GM18505 (cell line): ENCODE measurements around the gene PLEKHG1.

Source experiments
- ATAC-seq: cut with Tn5 transposase; IDR thresholded peaks from one replicate; pipeline ENCODE4 v1.9.1; 2021; ENCODE audit not compliant: unreplicated experiment
- POLR2A ChIP-seq: IDR thresholded peaks from 4 replicates; pipeline ENCODE4 v1.6.1; 2011; ENCODE audit warnings: borderline replicate concordance; ENCODE audit not compliant: insufficient read depth, insufficient read length; ENCODE audit errors: extremely low read depth

Gene PLEKHG1

DNA sequence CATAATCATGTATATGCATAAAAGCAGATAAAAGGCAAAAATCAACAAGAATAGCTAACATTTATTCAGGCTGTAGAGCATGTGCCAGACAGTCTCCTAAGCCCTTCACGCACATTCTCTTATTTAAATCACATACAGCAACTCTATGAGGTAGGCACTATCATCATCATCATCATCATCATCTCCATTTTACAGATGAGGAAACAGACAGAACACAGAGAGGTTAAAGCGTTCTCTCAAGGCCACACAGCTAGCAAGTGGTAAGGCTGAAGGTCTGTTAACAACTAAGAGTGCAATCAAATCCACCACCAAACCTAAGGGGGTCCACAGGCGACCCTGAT, 857 bp upstream of the PLEKHG1 start:
- no peak for ATAC-seq
- no peak for TF ChIP-seq POLR2A

DNA sequence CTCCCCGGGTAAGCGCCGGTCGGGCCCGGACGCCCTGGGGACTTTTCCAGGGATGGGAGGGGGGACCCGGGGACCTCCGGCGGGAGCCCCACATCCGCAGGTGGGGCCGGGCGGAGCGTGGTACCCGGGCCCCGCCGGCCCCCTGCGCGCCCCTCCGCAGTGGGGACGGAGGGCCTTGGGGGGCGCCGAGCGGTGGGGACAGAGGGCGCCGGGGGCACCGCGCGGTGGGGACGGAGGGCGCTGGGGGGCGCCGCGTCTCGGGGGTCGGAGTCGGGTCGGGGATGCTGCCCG, 270 bp downstream of the PLEKHG1 start:
- ATAC-seq: no peak
- TF ChIP-seq POLR2A: no peak

DNA sequence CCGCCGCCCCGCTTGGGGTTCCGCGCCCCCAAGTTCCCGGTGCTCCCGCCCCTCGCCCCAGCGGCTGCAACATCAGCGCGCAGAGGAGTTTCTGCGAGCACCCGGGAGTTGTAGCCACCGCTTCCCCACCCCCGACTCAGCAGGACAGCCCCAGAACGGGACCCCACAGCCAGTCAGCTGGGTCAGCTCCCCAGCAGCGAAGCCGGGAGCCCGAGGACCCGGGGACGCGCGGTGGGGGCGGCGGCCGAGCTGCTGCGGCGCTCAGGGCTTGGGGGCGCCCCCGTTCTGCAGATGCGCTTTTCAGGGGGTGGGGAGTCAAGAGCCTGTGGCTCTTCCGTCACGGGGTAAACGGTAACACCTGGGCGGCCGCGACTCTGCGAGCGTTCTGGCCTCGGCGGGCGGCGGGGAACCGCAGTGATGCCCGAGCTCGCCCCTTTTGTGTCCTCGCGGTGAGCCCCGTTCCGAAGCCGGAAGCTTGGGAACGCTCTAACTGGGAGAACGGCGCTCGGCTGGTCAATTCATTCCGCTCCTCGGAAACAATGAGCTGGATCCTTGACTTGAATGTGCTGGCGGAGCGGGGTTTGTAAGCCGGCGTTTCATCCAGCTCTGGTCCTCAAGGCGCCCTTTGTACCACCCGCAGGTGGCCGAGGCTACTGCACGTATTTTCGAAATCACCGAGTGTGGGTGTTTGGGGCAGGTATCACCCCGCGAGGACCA, 774 bp downstream of the PLEKHG1 start:
- peak; percentile 64 for ATAC-seq
- no peak for TF ChIP-seq POLR2A

DNA sequence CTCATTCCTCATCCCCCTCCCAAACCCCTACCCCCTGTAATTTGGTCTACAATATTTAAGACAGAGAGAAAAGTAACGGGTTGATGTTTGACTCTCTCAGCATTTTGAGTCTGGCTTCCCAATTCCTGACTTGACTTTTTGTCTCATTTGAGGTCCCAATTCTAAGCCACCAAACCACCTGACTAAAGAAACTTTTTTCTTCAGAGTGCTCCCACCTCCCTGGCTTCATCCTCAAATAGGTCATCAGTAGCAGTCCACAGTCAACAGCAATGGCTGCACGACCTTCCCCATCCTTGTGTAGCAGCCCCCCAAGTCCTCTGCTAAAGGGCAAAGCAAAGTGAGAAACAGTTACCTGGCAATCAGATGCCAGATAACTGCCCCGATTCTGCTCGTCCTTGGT, 1.8 kb downstream of the PLEKHG1 start:
- TF ChIP-seq POLR2A: no peak
- ATAC-seq: no peak

- TF ChIP-seq POLR2A: no peak
- ATAC-seq: no peak
Measured at GRCh38 chr6:150603176-150603575, 3.5 kb downstream of the PLEKHG1 start.

- no peak for TF ChIP-seq POLR2A
- ATAC-seq: no peak
Measured at GRCh38 chr6:150604467-150604866, 4.8 kb downstream of the PLEKHG1 start.

GRCh38 chr6:150605333-150605732, 5.6 kb downstream of the PLEKHG1 start:
- TF ChIP-seq POLR2A: no peak
- no peak for ATAC-seq

DNA sequence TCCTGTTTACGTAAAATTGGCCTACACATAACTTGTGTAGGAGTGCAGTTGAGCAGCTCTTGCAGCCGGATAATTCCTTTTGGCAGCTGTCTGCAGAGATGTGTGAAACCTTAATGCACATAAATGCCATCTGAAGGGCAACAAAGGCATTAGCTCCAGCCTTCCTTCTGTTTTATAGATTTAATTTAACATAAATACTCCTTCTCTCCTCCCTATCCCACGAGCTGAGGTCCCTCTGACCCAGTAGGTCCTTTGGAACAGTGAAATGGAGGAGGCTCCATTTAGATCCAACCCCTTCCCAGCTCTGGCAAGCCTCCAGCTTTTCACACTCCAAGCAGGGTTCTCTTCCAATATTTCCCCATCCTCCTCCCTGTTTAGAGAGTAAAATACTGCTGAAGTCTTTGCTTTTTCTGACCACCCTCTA, 6.5 kb downstream of the PLEKHG1 start:
- TF ChIP-seq POLR2A: no peak
- no peak for ATAC-seq

- ATAC-seq: no peak
- TF ChIP-seq POLR2A: no peak
Measured at GRCh38 chr6:150606647-150607328, 7.1 kb downstream of the PLEKHG1 start.

DNA sequence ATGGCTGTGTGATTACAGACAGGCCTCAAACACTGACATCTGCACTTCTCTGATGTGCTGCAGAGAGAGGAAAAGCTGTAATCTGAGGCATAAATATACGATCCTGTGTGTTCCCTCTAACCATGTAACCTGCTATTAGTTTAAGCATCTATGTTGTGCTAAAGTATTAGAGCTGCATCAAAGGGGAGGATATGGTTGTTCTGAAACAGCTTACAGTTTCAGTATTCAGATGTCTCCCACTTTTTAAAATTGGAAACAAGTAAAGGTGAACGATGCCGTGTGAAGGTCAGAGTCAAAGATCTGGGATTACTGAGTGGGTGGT, 7.6 kb downstream of the PLEKHG1 start:
- no peak for TF ChIP-seq POLR2A
- no peak for ATAC-seq

GRCh38 chr6:150610584-150610983, 10.9 kb downstream of the PLEKHG1 start:
- TF ChIP-seq POLR2A: no peak
- ATAC-seq: no peak

DNA sequence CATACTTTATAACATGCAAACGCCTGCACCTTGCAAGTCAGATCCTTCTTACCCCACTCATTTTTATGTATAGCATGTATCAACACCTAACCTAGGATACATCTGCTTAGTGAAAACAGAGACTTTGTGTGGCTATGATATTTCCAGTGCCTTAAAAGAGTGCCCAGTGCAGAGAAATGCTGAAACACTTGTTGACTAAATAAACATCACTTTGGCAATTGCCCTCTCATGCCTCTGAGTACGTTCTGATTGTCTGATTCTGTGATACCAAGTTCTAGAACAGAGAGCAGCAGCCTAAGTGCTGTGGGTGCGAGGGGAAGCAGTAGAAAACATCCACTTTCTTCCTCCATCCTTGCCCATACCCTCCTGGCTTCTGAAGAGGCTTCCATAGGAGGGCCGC, 13.6 kb downstream of the PLEKHG1 start:
- no peak for TF ChIP-seq POLR2A
- ATAC-seq: no peak

DNA sequence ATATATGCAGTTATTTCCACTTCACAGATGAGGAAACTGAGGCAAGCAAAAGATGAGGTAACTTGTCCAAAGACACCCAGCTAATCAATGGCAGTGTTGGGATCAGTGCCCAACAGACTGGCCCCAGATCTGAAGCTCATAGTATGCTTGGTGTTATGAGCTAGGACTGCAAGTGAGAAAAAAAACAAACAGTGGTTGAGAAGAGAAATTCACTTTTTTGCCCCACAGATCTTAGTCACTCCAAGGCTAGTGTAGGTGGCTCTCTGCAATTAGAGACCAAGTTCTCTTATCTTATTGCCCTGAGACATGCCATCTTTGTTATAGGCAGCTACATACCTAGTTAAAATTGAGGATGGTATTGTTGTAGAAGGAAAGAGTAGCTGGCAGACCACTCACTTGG, 16.3 kb downstream of the PLEKHG1 start:
- no peak for ATAC-seq
- TF ChIP-seq POLR2A: no peak

DNA sequence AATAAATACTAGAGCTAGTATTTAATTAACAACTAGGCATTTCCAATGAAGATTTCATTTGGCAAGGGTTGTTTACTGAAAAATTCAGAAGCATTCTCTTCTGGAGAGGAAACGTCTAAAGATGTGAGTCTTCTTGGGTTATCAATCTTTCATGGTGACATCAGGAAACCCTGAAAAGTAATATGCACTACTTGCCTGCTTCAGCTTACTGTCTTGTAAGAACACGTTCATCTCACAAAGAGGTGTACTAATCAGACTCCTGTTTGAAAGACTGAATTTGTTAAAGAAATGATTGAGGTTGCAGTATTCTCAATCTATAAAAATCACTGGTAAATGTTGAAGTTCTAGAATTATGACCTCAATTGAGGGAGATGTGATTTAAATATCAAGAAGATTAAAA, 16.9 kb downstream of the PLEKHG1 start:
- ATAC-seq: no peak
- no peak for TF ChIP-seq POLR2A

DNA sequence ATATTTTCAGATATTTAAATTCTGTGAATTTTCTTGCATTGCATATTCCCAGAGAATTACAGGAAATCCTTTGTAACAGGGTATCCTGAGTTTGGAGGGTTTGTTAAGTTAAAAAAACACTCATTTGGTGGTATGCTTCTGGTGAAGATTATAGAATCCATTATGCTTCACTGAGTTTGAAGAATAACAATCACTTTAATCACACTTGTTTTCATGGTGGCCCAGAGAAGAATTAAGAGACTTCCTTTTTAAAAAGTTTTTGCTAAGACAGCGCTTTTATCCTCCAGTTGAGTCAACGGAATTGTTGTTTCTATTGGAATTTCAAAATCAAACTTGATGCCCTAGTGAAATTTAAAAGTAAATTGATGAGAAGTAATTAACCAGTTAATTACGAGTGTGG, 17.4 kb downstream of the PLEKHG1 start:
- ATAC-seq: no peak
- no peak for TF ChIP-seq POLR2A
